Peyer's patch (tissue), 4 donors: Measurements from ENCODE around the gene OSBP. TPM values are rescaled to one million over a fixed set of nuclear protein-coding genes. Genes with fewer than 3 reads are reported as not detected.

Source experiments
- DNase-seq, 3 donors: peaks; one replicate each; pipeline ENCODE4 v3.0.0-alpha.2; 2017 to 2019
- H3K27ac ChIP-seq, 4 donors: fragments of 200-600 bp; sonication (generic); one replicate each; pipeline ENCODE4 v1.5.1; 2016 to 2019
- H3K27me3 ChIP-seq, 2 donors: fragments of 200-600 bp; sonication (generic); one replicate each; pipeline ENCODE4 v1.5.1; 2019
- H3K36me3 ChIP-seq, 3 donors: fragments of 200-600 bp; sonication (generic); one replicate each; pipeline ENCODE4 v1.5.1; 2016 to 2019
- H3K4me1 ChIP-seq, 4 donors: fragments of 200-600 bp; sonication (generic); one replicate each; pipeline ENCODE4 v1.5.1; 2016 to 2019
- H3K4me3 ChIP-seq, 4 donors: fragments of 200-600 bp; sonication (generic); 1 replicate in 3 of 4; 2 replicates in 1 of 4; pipeline ENCODE4 v1.5.1; 2016 to 2019; ENCODE audit warnings: mild to moderate bottlenecking in 1 of 4
- H3K9me3 ChIP-seq, 4 donors: fragments of 200-600 bp; sonication (generic); one replicate each; pipeline ENCODE4 v1.5.1; 2016 to 2019; ENCODE audit warnings: mild to moderate bottlenecking in 1 of 4
- CTCF ChIP-seq, 6 experiments: fragments of 450-650 bp in 4 of 6; fragments of 200-600 bp in 2 of 6; sonication (generic) in 1 of 6; IDR thresholded peaks; one replicate each; pipeline ENCODE4 v1.5.1; 2017 to 2019; ENCODE audit warnings: antibody characterized with exemption in 6 of 6, mild to moderate bottlenecking in 3 of 6, moderate library complexity in 1 of 6
- POLR2A ChIP-seq, 2 donors: fragments of 450-650 bp; IDR thresholded peaks; one replicate each; pipeline ENCODE4 v1.5.1; 2017; ENCODE audit warnings: antibody characterized with exemption in 2 of 2, mild to moderate bottlenecking in 2 of 2, moderate library complexity in 2 of 2
- total RNA-seq, 4 donors: library from RNA; depleted of rRNA; stranded (reverse); fragments of >200 nt; gene quantifications; one replicate each; pipeline ENCODE4 v1.1.0, GENCODE V29; 2016

The OSBP gene
- total RNA-seq, 4 donors from 2014 or later = 53.8 to 106 (median 58.7) TPM

DNA sequence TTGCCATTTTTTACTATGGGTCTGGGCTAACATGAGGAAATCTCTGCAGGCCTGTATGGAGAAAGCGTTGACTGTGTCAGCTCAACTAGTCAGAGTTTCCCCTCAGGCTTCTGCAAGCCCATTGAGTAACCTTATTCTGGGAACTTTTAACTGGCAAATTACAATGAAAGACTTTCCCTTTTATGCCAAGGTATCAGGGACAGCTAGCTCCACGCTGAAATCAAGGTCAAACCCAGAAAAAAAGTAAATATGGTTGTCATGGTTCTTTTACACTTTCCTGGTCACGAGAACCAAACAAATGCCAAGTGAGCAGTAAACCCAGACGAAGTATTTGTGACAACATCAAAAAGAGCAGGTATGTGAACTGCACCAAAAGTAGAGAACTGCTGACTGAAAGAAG, 13.8 kb downstream of the OSBP start:
- Histone ChIP-seq H3K9me3 (no peaks in the 10 kb centered on the region), H3K27me3 (no peaks in the 10 kb centered on the region), H3K4me3 (no peak overlapping the region), H3K27ac (no peak overlapping the region), H3K4me1 (no peaks in the 10 kb centered on the region), H3K36me3 (peaks cover 0 to 100% (median 3%) of the 10 kb centered on the region in 3 donors)
- TF ChIP-seq CTCF (IDR thresholded peaks at IDR 0.05) (no peak), POLR2A (IDR thresholded peaks at IDR 0.05) (no peak)
- no peak for DNase-seq

GRCh38 chr11:59600636-59601035, 14.9 kb downstream of the OSBP start:
- Histone ChIP-seq H3K9me3 (no peaks in the 10 kb centered on the region), H3K27ac (no peak overlapping the region), H3K27me3 (no peaks in the 10 kb centered on the region), H3K36me3 (peaks cover 0 to 100% (median 3%) of the 10 kb centered on the region in 3 donors), H3K4me1 (no peaks in the 10 kb centered on the region), H3K4me3 (no peak overlapping the region)
- DNase-seq = no peak
- TF ChIP-seq POLR2A (IDR thresholded peaks at IDR 0.05) (no peak), CTCF (IDR thresholded peaks at IDR 0.05) (no peak)

DNA sequence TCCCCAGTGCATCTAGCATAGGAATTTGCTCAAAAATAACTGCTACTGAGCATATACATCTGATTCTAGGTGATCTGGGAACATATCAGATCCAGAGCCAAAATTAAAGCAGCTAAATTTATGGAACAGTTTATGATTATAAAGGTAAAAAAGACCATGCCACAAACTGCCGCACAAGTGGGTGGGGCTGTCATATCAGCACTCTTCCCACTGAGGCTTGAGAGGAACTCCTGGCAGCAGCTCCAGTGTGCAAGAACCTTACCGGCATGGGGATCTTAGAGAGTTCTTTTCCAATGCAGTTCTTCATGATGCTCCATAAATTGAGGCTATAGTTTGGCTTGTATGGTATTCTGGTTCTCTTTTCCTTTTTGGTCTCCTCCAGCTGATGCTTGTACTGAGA, 15.3 kb downstream of the OSBP start:
- Histone ChIP-seq H3K27ac (no peak overlapping the region), H3K9me3 (no peaks in the 10 kb centered on the region), H3K27me3 (no peaks in the 10 kb centered on the region), H3K4me1 (no peaks in the 10 kb centered on the region), H3K36me3 (peaks cover 0 to 100% (median 3%) of the 10 kb centered on the region in 3 donors), H3K4me3 (no peak overlapping the region)
- TF ChIP-seq POLR2A (IDR thresholded peaks at IDR 0.05) (no peak), CTCF (IDR thresholded peaks at IDR 0.05) (no peak)
- no peak for DNase-seq

- TF ChIP-seq CTCF (IDR thresholded peaks at IDR 0.05) (no peak), POLR2A (IDR thresholded peaks at IDR 0.05) (no peak)
- peaks cover 0 to 100% (median 3%) of the 10 kb centered on the region in 3 donors for H3K36me3 ChIP-seq
- H3K4me1 ChIP-seq = no peaks in the 10 kb centered on the region
- no peaks in the 10 kb centered on the region for H3K27me3 ChIP-seq
- no peak overlapping the region for H3K27ac ChIP-seq
- no peak for DNase-seq
- H3K4me3 ChIP-seq = no peak overlapping the region
- no peaks in the 10 kb centered on the region for H3K9me3 ChIP-seq
These were observed 16.6 kb downstream of the OSBP start for GRCh38 chr11:59598961-59599360.

DNA sequence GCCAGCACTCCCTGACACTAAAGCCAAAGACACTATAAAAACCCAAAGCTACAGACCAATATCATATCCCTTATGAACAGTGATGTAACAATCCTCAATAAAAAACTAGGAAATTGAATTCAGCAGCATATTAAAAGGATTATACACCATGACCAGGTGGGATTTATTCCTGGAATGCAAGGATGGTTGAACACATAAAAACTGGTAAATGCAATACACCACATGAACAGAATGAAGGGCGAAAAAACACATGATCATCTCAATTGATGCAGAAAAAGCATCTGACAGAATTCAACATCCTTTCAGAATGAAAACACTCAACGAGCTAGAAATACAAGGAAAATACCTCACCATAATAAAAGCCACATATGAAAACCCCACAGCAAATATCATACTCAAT, 31.3 kb downstream of the OSBP start:
- H3K9me3 ChIP-seq = peaks cover 0 to 2% (median 0%) of the 10 kb centered on the region in 4 donors
- TF ChIP-seq CTCF (IDR thresholded peaks at IDR 0.05) (no peak), POLR2A (IDR thresholded peaks at IDR 0.05) (no peak)
- no peaks in the 10 kb centered on the region for H3K27me3 ChIP-seq
- DNase-seq = no peak
- H3K36me3 ChIP-seq = peaks cover 0 to 92% (median 0%) of the 10 kb centered on the region in 3 donors
- H3K27ac ChIP-seq = no peak overlapping the region
- no peak overlapping the region for H3K4me3 ChIP-seq
- H3K4me1 ChIP-seq = no peaks in the 10 kb centered on the region

DNA sequence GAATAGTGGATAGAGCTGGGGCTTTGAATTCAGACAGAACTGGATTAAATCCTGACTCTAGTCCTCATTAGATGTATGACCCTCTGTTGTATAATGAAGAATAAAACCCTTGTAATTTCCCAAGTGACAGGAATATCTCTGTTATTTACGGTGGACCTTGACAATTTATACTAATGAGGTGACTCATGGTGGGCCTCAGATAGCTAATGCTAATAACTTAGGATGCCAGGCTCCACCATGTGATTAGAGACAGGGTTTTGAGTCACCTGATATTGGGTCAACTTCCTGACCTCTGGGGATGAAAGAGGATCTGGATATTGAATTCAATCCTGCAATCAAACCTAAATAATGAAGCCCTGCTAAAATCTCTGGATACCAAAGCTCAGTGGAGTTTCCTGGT, 33.6 kb downstream of the OSBP start:
- Histone ChIP-seq H3K27me3 (no peaks in the 10 kb centered on the region), H3K9me3 (peaks cover 0 to 2% (median 0%) of the 10 kb centered on the region in 4 donors), H3K27ac (no peak overlapping the region), H3K4me3 (no peak overlapping the region), H3K4me1 (no peaks in the 10 kb centered on the region), H3K36me3 (peaks cover 0 to 90% (median 0%) of the 10 kb centered on the region in 3 donors)
- TF ChIP-seq CTCF (IDR thresholded peaks at IDR 0.05) = no peak
- TF ChIP-seq POLR2A (IDR thresholded peaks at IDR 0.05) = no peak
- DNase-seq = no peak
